ENCODE results near the gene PRM3.
"Not testable (repeated sequence)": the region's sequence is repeated elsewhere in the genome, so short reads cannot be mapped to it uniquely, and the experiment has no call there.

The PRM3 gene

DNA sequence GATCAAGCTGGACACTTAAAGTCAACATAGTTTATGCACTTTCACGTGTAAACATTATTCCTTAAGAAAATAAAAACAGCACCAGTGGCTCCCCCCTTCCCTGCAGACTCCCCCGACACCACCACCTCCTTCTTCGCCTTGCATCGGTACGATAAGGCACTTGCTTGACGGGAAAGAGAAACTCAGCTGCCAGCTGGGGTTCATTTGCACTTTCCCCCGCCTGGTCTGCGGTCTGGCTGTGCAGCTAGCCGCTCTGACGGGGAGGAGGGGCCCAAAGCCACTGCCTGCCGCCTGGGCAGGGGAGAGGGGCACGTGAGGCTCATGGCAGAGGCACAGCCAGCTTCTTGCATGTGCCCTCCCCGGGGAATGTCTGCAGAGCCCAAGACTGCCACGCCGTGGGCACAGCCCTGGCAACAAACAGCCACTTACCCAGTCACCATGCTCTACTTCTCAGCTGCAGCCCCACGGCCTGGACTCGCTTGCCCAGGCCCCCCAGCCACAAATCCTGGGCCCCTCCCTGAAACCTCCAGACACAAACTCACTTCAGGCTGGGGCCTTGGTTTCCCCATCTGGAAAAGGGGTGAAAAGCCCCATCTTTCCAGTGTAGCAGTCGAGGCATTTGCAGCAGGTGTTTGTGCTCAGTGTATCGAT, 24.2 kb upstream of the PRM3 start:
- Mint-ChIP-seq H3K36me3 (no peaks in the 10 kb centered on the region), H3K4me3 (peak overlapping the region; percentile 47), H3K9me3 (no peaks in the 10 kb centered on the region), H3K4me1 (peaks cover 12% of the 10 kb centered on the region), H3K27ac (no peak overlapping the region)
- peak; percentile 26 to 81 for DNase-seq (ENCODE audit: low spot score in 2 of 2)
- ATAC-seq = peak; percentile 85

DNA sequence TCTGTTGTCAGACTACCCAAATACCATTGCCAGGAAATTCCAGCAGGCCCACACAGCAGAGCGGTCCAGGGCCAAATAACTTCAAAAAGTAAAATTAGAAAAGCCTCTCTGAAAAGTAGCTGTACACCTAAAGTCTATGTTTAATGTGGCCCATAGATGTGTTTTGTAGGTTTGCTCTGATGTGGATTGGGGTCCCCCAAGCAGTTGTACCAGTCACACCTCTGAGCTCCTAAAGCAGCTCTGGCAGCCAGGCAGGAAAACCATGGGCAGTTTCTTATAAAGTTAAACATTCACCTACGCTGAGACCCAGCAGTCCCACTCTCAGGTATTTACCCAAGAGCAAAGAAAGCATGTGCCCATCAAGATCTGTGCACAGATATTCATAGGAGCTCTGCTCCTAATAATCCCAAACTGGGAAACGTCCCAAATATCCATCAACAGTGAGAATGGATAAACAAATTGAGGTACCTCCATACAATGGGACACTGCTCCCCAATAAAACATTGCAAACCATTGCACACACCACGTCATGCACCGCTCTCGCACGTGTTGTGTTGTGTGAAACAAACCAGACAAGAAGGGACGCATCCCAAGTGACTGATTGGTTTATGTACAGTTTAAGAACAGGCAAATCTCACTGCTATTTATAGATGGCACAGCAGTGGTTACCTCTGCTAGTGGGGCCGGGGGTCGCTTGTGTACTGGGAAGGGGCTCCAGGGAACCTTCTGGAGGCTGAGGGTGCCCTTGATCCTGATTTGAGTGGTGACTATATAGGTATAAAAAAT, 23.5 kb upstream of the PRM3 start:
- peaks cover 12% of the 10 kb centered on the region for H3K4me1 Mint-ChIP-seq
- no peaks in the 10 kb centered on the region for H3K36me3 Mint-ChIP-seq
- H3K27ac Mint-ChIP-seq = no peak overlapping the region
- no peaks in the 10 kb centered on the region for H3K9me3 Mint-ChIP-seq
- DNase-seq (ENCODE audit: low spot score in 2 of 2) (no peak), ATAC-seq (peak; percentile 9)
- peak overlapping the region; percentile 47 for H3K4me3 Mint-ChIP-seq

DNA sequence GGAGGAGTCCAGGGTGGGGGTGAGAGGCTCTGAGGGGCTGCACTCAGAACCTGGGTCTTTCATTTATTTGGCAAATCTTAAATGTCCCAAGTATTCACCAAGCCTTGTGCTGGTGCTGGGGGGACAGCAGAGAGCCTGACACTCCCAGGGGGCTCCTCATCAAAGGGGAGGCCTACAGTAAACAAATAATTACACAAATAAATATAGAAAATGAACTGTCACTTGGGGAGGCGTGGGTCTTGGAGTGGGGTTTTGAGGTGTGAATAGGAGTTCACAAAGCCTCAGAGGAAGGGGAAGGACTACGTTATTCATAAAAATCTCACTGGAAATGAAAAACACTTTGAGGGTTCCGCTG, 22.9 kb upstream of the PRM3 start:
- ATAC-seq = no peak
- no peak overlapping the region for H3K4me3 Mint-ChIP-seq
- no peak for DNase-seq (ENCODE audit: low spot score in 2 of 2)
- H3K9me3 Mint-ChIP-seq = no peaks in the 10 kb centered on the region
- peaks cover 12% of the 10 kb centered on the region for H3K4me1 Mint-ChIP-seq
- H3K36me3 Mint-ChIP-seq = no peaks in the 10 kb centered on the region
- H3K27ac Mint-ChIP-seq = no peak overlapping the region

DNA sequence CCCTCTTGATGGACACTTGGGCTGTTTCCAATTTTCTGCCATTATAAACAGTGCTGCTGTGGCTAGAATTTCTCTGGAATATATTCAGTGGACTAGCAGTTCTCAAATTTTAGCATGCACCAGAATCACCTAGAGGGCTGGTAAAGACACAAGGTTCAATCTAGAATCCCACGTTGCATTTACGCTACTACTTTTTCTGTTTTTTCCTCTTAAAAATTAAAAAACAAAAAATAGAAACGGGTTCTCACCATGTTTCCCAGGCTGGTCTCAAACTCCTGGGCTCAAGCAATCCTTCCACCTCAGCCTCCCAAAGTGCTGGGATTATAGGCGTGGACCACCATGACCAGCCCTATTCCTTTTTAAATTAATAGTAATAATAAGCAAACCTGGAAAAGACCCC, 22.2 kb upstream of the PRM3 start:
- no peak overlapping the region for H3K4me3 Mint-ChIP-seq
- no peak overlapping the region for H3K27ac Mint-ChIP-seq
- H3K36me3 Mint-ChIP-seq = no peaks in the 10 kb centered on the region
- ATAC-seq = no peak
- no peaks in the 10 kb centered on the region for H3K9me3 Mint-ChIP-seq
- DNase-seq (ENCODE audit: low spot score in 2 of 2) = no peak
- H3K4me1 Mint-ChIP-seq = peaks cover 12% of the 10 kb centered on the region

DNA sequence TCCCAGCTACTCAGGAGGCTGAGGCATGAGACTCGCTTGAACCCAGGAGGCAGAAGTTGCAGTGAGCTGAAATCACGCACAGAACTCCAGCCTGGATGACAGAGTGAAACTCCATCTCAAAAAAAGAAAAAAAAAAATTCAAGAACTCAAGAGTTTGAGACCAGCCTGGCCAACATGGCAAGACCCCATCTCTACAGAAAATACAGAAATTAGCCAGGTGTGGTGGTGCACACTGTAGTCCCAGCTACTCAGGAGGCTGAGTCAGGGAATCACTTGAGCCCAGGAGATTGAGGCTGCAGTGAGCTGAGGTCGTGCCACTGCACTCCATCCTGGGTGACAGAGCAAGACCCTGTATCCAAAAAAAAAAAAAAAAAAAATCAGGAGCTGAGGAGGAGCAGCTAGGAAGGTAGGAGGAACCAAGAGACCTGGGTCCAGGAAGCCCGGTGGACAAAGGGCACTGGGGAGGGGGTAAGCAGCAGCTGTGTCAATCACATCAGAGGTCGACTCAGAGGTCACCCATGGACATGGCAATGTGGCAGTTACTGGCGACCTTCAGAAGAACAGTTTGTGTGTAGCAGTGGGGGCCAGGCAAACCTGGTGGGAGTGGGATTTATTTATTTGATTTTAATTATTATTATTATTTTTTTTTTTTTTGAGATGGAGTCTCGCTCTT, 18.8 kb upstream of the PRM3 start:
- Mint-ChIP-seq H3K36me3 (no peaks in the 10 kb centered on the region), H3K4me3 (no peak overlapping the region), H3K27ac (no peak overlapping the region), H3K4me1 (peaks cover 6% of the 10 kb centered on the region), H3K9me3 (no peaks in the 10 kb centered on the region)
- ATAC-seq (no peak), DNase-seq (ENCODE audit: low spot score in 2 of 2) (no peak)

DNA sequence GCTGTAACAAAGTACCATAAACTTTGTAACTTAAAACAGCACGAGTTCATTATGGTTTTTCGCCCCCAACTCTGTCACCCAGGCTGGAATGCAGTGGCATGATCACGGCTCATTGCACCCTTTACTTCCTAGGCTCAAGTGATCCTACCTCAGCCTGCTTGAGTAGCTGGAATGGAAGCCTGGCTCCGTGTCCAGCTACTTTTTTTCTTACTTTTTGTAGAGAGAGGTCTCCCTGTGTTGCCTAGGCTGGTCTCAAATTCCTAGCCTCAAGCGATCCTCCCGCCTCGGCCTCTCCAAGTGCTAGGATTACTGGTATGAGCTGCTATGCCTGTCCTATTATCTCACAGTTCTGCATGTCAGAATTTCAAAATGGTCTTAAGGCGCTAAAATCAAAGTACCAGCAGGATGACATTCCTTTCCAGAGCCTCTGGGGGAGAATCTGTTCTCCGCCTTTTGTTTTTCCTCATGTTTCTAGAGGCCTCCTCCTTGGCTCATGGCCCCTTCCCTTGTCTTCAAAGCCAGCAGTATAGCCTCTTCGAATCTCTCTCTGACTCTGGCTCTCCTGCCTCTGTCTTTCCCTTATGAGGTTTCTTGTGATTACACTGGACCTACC, 17.8 kb upstream of the PRM3 start:
- Mint-ChIP-seq H3K4me1 (peaks cover 10% of the 10 kb centered on the region), H3K36me3 (no peaks in the 10 kb centered on the region), H3K4me3 (no peak overlapping the region), H3K27ac (no peak overlapping the region), H3K9me3 (no peaks in the 10 kb centered on the region)
- no peak for DNase-seq (ENCODE audit: low spot score in 2 of 2)
- ATAC-seq = no peak

DNA sequence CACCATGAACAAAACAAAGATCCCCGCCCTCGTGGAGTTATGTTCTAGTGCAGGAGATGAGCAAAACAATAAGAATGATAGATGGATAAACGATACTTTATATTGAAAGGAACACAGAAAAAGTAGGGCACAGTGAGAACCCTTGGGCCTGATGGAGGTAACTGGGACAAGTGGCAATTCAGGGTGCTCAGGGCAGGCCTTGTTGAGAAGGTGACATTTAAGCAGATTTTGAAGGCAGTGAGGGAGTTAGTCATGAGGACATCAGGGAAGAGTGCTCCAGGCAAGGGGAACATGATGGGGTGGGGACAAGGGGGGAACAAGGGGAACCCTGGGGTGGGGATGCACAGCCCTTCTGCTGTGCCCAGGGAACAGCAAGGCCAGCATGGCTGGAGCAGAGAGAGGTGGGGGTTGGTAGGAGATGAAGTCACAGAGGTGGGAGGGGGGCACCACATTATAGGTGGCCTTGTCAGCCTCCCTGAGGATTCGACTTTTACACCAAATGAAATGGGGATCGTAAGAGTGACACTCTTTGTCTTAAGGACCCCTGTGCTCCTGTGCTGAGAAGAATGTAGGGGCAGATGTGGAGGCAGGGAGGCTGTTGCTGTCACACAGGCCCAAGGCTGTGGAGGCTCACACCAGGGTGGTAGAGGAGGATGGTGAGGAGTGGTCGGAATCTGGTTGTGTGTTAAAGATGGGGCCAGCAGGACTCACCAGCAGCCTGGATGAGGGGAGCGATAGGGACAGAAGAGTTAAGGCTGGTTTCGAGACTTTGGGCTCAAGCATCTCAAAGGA, 16.9 kb upstream of the PRM3 start:
- Mint-ChIP-seq H3K27ac (no peak overlapping the region), H3K36me3 (no peaks in the 10 kb centered on the region), H3K4me1 (peaks cover 19% of the 10 kb centered on the region), H3K4me3 (no peak overlapping the region), H3K9me3 (no peaks in the 10 kb centered on the region)
- ATAC-seq = no peak
- DNase-seq (ENCODE audit: low spot score in 2 of 2) = no peak

DNA sequence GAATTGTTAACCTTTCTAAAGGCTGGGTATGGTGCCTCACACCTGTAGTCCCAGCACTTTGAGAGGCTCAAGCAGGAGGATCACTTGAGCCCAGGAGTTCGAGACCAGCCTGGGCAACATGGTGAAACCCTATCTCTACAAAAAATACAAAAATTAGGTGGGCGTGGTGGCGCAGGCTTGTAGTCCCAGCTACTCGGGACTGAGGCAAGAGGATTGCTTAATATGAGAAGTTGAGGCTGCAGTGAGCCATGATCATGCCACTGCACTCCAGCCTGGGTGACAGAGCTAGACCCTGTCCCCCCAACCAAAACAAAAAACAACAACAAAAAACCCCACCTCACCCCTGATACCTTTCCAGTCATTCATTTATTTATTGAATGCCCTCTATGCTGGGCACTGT, 16.3 kb upstream of the PRM3 start:
- H3K27ac Mint-ChIP-seq; H3K36me3 Mint-ChIP-seq; DNase-seq (ENCODE audit: low spot score in 2 of 2); ATAC-seq; H3K4me3 Mint-ChIP-seq; H3K9me3 Mint-ChIP-seq: not testable (repeated sequence)
- H3K4me1 Mint-ChIP-seq = peaks cover 19% of the 10 kb centered on the region

DNA sequence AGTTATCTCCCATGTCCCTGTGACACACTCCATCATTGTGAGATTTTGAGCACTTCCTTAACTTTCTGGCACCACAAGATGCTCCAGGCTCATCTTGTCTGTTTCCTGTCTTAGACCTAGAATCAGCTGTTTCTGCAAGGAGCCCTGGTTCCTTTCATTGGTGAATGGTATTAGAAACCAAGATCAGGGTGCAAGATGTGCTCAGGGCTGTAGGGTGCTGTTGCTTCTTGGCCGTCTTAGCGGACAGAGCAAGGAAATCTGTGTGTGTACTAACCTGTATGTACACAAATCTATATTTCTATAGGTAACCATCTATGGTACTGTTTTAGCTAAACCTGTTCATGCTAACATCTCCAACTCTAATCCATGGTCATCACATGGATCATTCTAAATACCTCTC, 15.8 kb upstream of the PRM3 start:
- Mint-ChIP-seq H3K36me3 (no peaks in the 10 kb centered on the region), H3K4me1 (peaks cover 19% of the 10 kb centered on the region), H3K9me3 (no peaks in the 10 kb centered on the region), H3K4me3 (no peak overlapping the region), H3K27ac (no peak overlapping the region)
- DNase-seq (ENCODE audit: low spot score in 2 of 2) = no peak
- ATAC-seq = no peak

DNA sequence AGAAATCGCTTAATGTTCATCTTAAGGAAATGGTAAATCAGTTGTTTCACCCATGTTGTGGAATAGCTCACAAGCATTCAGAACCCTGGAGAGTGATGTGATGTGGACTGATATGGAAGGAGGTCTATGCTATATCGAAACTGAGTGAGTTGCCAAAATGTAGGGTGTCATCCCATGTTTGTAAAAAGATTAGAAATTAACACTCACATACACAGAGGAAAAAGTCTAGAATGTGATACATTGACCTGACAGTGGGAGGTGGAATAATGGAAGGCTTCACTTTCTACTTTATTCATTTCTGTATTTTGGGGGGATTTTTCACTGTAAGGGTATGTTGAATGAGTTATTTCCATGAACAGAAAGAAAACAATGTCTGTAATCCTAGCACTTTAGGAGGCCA, 12.4 kb upstream of the PRM3 start:
- peak; percentile 74 for ATAC-seq
- H3K4me3 Mint-ChIP-seq = peak overlapping the region; percentile 21

DNA sequence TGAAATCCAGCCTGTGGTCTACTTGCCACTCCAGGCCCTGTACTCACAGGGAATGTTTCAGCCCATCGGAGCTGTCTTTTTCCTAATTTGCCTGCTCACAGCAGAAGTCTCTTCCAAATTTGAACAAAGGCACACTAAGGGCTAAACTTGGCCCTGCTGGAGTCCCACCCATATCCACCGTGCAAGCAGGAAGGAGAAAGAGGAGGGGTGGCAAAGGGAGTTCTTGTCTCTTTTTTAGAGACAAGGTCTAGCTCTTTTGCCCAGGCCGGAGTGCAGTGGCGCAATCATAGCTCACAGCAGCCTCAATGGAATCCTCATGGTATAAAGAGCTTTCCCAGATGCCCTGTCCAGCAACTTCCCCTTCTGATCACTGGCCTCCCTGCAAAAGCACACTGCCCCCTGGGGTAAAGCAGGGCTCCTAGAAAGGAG, 10.4 kb upstream of the PRM3 start:
- no peak for ATAC-seq
- Mint-ChIP-seq H3K9me3 (no peaks in the 10 kb centered on the region), H3K27ac (no peak overlapping the region), H3K4me3 (no peak overlapping the region), H3K4me1 (peaks cover 19% of the 10 kb centered on the region), H3K36me3 (no peaks in the 10 kb centered on the region)
- DNase-seq (ENCODE audit: low spot score in 2 of 2) = no peak

More for the DNA sequence above, 12.4 kb upstream of the PRM3 start:
- Mint-ChIP-seq H3K36me3 (no peaks in the 10 kb centered on the region), H3K4me1 (peaks cover 19% of the 10 kb centered on the region), H3K27ac (no peak overlapping the region), H3K9me3 (no peaks in the 10 kb centered on the region)
- DNase-seq (ENCODE audit: low spot score in 2 of 2) = no peak

DNA sequence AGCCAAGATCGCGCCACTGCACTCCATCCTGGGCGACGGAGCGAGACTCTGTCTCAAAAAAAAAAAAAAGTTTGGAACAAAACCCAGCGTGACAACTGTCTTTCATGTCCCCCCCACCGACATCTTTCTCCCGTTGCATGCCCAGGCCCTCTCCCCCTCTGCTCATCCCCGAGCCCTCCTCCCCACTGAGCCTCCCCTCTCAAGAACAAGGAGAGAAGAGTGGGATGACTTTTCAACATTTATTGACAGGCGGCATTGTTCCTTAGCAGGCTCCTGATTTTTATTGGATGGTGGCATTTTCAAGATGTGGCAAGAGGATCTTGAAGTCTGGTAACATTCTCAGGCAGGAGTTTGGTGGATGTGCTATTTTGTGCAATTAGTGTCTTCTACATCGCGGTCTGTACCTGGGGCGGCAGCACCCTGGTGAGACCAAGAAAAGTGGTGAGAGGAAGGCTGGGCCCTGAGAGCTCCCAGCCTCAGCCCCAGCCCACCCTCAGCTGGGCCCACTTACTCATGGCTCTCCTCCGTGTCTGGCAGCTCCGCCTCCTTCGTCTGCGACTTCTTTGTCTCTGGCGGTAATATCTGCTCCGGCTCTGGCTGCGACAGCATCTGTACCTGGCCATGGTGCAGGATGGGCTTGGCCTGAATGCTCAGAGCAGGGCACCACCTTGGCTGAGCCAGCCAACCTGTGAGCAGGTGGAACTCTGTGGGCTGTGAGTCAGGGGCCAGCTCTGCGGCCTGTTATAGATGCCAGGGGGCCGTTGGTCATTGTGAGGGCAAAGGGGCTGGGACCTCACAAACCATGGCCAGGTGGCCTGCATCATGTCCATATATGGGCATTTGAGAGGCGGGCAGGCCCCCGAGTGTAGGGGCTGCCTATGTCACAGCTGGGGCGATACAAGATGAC, 7.4 kb upstream of the PRM3 start, which contains the start of gene PRM1:
PRM1 (minus strand) TSS at position 715 of the 907 bp plus-strand sequence; CDS start at position 623, 92 bp downstream.
- no peaks in the 10 kb centered on the region for H3K9me3 Mint-ChIP-seq
- ATAC-seq = no peak
- no peak within 1 kb of the TSS for H3K27ac Mint-ChIP-seq
- H3K4me3 Mint-ChIP-seq = no peak within 1 kb of the TSS
- no peak for DNase-seq (ENCODE audit: low spot score in 2 of 2)
- no peaks in the 10 kb centered on the region for H3K36me3 Mint-ChIP-seq
- peaks cover 6% of the 10 kb centered on the region for H3K4me1 Mint-ChIP-seq

DNA sequence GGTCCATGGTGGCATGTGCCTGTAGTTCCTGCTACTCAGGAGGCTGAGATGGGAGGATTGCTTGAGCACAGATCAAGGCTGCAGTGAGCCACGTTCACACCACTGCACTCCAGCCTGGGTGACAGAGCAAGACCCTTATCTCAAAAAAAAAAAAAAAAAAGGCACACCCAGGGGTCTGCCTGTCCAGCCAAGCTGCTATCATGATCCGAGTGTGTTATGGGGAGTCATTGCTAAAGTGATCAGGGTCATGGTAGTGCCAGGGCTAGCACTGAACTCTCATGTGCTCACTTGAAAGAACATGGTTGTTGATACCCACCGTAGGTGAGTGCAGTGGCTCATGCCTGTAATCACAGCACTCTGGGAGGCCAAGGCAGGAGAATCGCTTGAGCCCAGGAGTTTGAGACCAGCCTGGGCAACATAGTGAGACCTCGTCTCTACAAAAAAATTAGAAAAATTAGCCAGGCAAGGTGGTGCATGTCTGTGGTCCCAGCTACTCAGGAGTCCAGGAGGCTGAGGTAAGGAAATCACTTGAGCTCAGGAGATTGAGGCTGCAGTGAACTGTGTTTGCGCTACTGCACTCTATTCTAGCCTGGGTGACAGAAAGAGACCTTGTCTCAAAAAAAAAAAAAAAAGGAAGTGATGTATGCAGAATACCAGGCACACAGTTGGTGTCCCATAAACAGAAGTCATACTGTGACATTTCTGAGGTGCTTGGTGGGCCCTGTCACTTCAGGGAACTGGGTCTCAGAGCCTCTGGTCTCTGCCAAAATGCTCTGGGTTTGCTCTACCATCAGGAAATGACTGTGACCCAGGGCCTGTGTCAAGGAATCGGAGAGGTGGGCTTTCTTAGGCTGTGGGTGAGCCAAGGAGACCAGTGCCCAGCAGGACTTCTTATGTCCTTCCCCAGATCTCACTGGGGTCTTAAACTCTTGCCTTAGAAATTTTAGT, 5.5 kb upstream of the PRM3 start:
- Mint-ChIP-seq H3K4me1 (no peaks in the 10 kb centered on the region), H3K4me3 (no peak overlapping the region), H3K9me3 (no peaks in the 10 kb centered on the region), H3K36me3 (no peaks in the 10 kb centered on the region), H3K27ac (peak overlapping the region; percentile 45)
- no peak for ATAC-seq
- DNase-seq (ENCODE audit: low spot score in 2 of 2) = no peak

All from stimulated activated effector memory CD8-positive, alpha-beta T cell treated with anti-CD3 and anti-CD28 coated beads, Interleukin-12 subunit alpha, Interleukin-12 subunit beta, amount 100 ng/mL, for 72 hours (primary cell).